ENCODE measurements around the gene TNFRSF8. TPM values are rescaled to one million over a fixed set of nuclear protein-coding genes. Genes with fewer than 3 reads are reported as not detected.
A peak's percentile ranks its signal among the peaks of the same experiment; 100 is the strongest.

Gene TNFRSF8
- total and polyA plus RNA-seq, 9 of the 15 experiments (the other 6 are each of a cell fraction or from before 2014, with no cell fraction given) = 3.5 to 38.4 (median 17.1) TPM

GRCh38 chr1:12064073-12064969 lies 1.2 kb downstream of the TNFRSF8 start (continued):
- TF ChIP-seq, protein P1, sequence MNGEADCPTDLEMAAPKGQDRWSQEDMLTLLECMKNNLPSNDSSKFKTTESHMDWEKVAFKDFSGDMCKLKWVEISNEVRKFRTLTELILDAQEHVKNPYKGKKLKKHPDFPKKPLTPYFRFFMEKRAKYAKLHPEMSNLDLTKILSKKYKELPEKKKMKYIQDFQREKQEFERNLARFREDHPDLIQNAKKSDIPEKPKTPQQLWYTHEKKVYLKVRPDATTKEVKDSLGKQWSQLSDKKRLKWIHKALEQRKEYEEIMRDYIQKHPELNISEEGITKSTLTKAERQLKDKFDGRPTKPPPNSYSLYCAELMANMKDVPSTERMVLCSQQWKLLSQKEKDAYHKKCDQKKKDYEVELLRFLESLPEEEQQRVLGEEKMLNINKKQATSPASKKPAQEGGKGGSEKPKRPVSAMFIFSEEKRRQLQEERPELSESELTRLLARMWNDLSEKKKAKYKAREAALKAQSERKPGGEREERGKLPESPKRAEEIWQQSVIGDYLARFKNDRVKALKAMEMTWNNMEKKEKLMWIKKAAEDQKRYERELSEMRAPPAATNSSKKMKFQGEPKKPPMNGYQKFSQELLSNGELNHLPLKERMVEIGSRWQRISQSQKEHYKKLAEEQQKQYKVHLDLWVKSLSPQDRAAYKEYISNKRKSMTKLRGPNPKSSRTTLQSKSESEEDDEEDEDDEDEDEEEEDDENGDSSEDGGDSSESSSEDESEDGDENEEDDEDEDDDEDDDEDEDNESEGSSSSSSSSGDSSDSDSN (IDR thresholded peaks at IDR 0.05; ENCODE audit: borderline replicate concordance in 1 of 2, low read depth in 2 of 2, low read length in 2 of 2) = no peak
- TF ChIP-seq, protein P2, sequence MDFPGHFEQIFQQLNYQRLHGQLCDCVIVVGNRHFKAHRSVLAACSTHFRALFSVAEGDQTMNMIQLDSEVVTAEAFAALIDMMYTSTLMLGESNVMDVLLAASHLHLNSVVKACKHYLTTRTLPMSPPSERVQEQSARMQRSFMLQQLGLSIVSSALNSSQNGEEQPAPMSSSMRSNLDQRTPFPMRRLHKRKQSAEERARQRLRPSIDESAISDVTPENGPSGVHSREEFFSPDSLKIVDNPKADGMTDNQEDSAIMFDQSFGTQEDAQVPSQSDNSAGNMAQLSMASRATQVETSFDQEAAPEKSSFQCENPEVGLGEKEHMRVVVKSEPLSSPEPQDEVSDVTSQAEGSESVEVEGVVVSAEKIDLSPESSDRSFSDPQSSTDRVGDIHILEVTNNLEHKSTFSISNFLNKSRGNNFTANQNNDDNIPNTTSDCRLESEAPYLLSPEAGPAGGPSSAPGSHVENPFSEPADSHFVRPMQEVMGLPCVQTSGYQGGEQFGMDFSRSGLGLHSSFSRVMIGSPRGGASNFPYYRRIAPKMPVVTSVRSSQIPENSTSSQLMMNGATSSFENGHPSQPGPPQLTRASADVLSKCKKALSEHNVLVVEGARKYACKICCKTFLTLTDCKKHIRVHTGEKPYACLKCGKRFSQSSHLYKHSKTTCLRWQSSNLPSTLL (IDR thresholded peaks at IDR 0.05) = peak; percentile 7; the same call in 1 of the 2 replicates
- TF ChIP-seq CAMTA2 (CRISPR knock-in tag; conservative IDR thresholded peaks at IDR 0.05) (no peak), ARID1B (IDR thresholded peaks at IDR 0.05) (no peak), SMAD2 (IDR thresholded peaks at IDR 0.05; ENCODE audit: low read depth, low read length) (no peak), ZFP1 (CRISPR knock-in tag; IDR thresholded peaks at IDR 0.05) (no peak), KAT7 (CRISPR knock-in tag; IDR thresholded peaks at IDR 0.05; ENCODE audit: borderline replicate concordance) (0 out of 2 replicates have a peak, but pooled peaks have one; percentile 64), KAT8 (IDR thresholded peaks at IDR 0.05; ENCODE audit: low read depth) (no peak), FOXJ3 (CRISPR knock-in tag; IDR thresholded peaks at IDR 0.05) (no peak), BRF2 (IDR thresholded peaks at IDR 0.05; ENCODE audit: borderline replicate concordance, insufficient read depth, insufficient read length) (no peak), NFYB (IDR thresholded peaks at IDR 0.05; ENCODE audit: extremely low read depth, insufficient read length) (no peak), POLR3G (IDR thresholded peaks at IDR 0.05; ENCODE audit: extremely low read depth, insufficient read length, insufficient replicate concordance) (no peak), ZBTB7A (IDR thresholded peaks at IDR 0.05; ENCODE audit: borderline replicate concordance, control insufficient read depth, low read depth, low read length) (no peak; the same call in none of the 2 replicates), TOE1 (IDR thresholded peaks at IDR 0.05; ENCODE audit: borderline replicate concordance) (no peak), TOE1 (CRISPR knock-in tag; IDR thresholded peaks at IDR 0.05; ENCODE audit: borderline replicate concordance, low read depth) (no peak), ELF1 (tag; IDR thresholded peaks at IDR 0.05) (no peak)
- TF ChIP-seq, protein P3, sequence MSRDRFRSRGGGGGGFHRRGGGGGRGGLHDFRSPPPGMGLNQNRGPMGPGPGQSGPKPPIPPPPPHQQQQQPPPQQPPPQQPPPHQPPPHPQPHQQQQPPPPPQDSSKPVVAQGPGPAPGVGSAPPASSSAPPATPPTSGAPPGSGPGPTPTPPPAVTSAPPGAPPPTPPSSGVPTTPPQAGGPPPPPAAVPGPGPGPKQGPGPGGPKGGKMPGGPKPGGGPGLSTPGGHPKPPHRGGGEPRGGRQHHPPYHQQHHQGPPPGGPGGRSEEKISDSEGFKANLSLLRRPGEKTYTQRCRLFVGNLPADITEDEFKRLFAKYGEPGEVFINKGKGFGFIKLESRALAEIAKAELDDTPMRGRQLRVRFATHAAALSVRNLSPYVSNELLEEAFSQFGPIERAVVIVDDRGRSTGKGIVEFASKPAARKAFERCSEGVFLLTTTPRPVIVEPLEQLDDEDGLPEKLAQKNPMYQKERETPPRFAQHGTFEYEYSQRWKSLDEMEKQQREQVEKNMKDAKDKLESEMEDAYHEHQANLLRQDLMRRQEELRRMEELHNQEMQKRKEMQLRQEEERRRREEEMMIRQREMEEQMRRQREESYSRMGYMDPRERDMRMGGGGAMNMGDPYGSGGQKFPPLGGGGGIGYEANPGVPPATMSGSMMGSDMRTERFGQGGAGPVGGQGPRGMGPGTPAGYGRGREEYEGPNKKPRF (IDR thresholded peaks at IDR 0.05; ENCODE audit: low read depth, low read length) = no peak
